ENCODE results near the gene SYNDIG1.

DNA sequence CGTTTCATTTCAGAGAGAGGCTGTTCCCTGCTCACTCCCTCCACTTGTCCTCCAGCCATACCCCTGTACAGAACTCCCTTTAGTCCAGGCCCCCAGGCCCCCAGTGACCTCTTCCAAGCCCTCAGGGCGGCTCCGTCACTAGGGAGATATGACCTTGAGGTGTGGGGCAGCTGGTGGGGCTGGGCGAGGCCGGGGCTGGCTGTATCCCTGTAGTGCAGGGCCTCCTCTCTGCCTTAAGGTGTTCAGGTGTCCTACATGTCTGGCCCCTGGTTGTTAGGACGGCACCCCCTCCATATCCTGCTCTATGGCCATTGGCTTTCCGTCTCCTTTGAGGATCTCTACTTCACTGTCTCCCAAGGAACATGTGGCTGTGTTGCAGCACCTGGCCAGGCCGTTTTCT, 17.4 kb upstream of the SYNDIG1 start:
- TF ChIP-seq CTCF (conservative IDR thresholded peaks at IDR 0.05; ENCODE audit: low read depth, low read length), result no peak
- no peak for TF ChIP-seq EZH2 (IDR thresholded peaks at IDR 0.05; ENCODE audit: low read length, unreplicated experiment)
- no peak for TF ChIP-seq EZH2phosphoT487 (IDR thresholded peaks at IDR 0.05; ENCODE audit: borderline replicate concordance, low read length)

Data from PC-3 (cell line).